ENCODE results near the gene PPP1R3E.

GRCh38 chr14:23252006-23252405 is 50.7 kb downstream of the PPP1R3E start:
- no peak for TF ChIP-seq CTCF (IDR thresholded peaks at IDR 0.05)
- TF ChIP-seq POLR2A (IDR thresholded peaks at IDR 0.05): no peak

All from right lobe of liver (tissue), 4 donors.